OCI-LY7 (cell line): ENCODE measurements around the gene MBD3.

Experiments used
- EZH2phosphoT487 ChIP-seq: fragments of 200-600 bp; sonication (generic); IDR thresholded peaks from 2 replicates; pipeline ENCODE4 v1.6.1; 2018; ENCODE audit warnings: low read depth, borderline replicate concordance, mild to moderate bottlenecking, mixed run types, antibody characterized with exemption, low read length, moderate library complexity, mixed read lengths
- TF ChIP-seq, protein P1 (sequence below): fragments of 200-600 bp; sonication (generic); conservative IDR thresholded peaks from 2 replicates; pipeline ENCODE4 v1.5.1; 2014; ENCODE audit warnings: mild to moderate bottlenecking, antibody characterized with exemption, low read length, moderate library complexity, mixed read lengths

DNA sequence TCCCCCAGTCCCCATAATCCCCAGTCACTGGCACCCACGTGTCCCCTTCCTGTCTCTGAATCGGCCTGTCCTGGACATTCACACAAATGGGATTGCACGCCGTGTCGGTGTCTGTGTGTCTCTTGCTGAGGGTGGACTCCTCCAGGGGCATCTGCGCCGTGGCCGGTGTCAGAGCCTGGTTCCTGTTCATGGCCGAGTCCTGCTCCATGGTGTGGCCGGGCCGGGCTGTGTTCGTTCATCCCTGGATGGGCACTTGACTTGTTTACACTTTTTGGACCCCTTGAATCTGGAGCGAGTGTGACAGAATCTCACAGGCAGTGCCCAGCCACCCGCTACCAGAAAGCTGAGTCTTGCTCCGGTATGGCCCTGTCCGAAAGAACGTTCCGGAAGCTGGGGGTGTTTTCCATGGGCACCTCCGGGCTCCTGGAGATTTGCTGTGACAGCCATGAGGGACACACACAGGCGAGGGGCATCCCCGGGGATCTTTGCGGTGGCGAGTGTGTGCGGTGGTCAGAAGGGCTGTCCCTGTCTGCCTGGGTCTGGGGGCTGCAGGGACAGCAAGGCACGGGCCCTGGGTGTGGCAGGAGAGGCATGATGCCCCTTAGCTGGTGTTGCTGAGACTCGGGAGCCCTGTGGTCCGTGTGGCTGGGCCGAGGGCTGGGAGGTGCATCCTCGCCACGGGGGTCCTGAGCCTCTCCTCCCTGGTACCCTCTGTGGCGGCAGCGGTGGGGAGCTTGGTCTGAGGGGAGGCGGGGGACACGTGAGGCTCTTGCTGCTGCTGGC, 18.1 kb downstream of the MBD3 start:
- TF ChIP-seq, protein P1, sequence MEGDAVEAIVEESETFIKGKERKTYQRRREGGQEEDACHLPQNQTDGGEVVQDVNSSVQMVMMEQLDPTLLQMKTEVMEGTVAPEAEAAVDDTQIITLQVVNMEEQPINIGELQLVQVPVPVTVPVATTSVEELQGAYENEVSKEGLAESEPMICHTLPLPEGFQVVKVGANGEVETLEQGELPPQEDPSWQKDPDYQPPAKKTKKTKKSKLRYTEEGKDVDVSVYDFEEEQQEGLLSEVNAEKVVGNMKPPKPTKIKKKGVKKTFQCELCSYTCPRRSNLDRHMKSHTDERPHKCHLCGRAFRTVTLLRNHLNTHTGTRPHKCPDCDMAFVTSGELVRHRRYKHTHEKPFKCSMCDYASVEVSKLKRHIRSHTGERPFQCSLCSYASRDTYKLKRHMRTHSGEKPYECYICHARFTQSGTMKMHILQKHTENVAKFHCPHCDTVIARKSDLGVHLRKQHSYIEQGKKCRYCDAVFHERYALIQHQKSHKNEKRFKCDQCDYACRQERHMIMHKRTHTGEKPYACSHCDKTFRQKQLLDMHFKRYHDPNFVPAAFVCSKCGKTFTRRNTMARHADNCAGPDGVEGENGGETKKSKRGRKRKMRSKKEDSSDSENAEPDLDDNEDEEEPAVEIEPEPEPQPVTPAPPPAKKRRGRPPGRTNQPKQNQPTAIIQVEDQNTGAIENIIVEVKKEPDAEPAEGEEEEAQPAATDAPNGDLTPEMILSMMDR, result no peak
- no peak for TF ChIP-seq EZH2phosphoT487
